ENCODE data around the gene ZNF462.
"Not testable (repeated sequence)": the region's sequence is repeated elsewhere in the genome, so short reads cannot be mapped to it uniquely, and the experiment has no call there.

The ZNF462 gene

GRCh38 chr9:106966481-106966880 is 103.5 kb downstream of the ZNF462 start:
- no peak for DNase-seq

GRCh38 chr9:106969696-106970095 is 106.7 kb downstream of the ZNF462 start:
- DNase-seq: no peak

- DNase-seq: no peak
Observed at GRCh38 chr9:106970219-106970975, 107.4 kb downstream of the ZNF462 start.

- no peak for DNase-seq
Observed at GRCh38 chr9:106970976-106971457, 108.1 kb downstream of the ZNF462 start.

GRCh38 chr9:106972082-106972481 is 109.1 kb downstream of the ZNF462 start:
- no peak for DNase-seq

GRCh38 chr9:106974341-106974740 is 111.4 kb downstream of the ZNF462 start:
- no peak for DNase-seq

GRCh38 chr9:106976772-106977171 is 113.8 kb downstream of the ZNF462 start:
- DNase-seq: no peak

- no peak for DNase-seq
Observed at GRCh38 chr9:106980551-106981101, 117.7 kb downstream of the ZNF462 start.

GRCh38 chr9:106981396-106982287 is 118.7 kb downstream of the ZNF462 start:
- DNase-seq: no peak

- DNase-seq: no peak
Observed at GRCh38 chr9:106982636-106983035, 119.7 kb downstream of the ZNF462 start.

- no peak for DNase-seq
Observed at GRCh38 chr9:106983346-106983745, 120.4 kb downstream of the ZNF462 start.

- DNase-seq: not testable (repeated sequence)
Observed at GRCh38 chr9:106989904-106990303, 126.9 kb downstream of the ZNF462 start.

GRCh38 chr9:106992186-106992585 is 129.2 kb downstream of the ZNF462 start:
- no peak for DNase-seq

GRCh38 chr9:106993603-106994002 is 130.6 kb downstream of the ZNF462 start:
- DNase-seq: no peak

GRCh38 chr9:106994463-106994862 is 131.5 kb downstream of the ZNF462 start:
- DNase-seq: no peak

- no peak for DNase-seq
Observed at GRCh38 chr9:107000218-107000617, 137.3 kb downstream of the ZNF462 start.

GRCh38 chr9:107005201-107005600 is 142.2 kb downstream of the ZNF462 start:
- DNase-seq: no peak

- no peak for DNase-seq
Observed at GRCh38 chr9:107007402-107007801, 144.4 kb downstream of the ZNF462 start.

- DNase-seq: no peak
Observed at GRCh38 chr9:107008011-107008410, 145.0 kb downstream of the ZNF462 start.

GRCh38 chr9:107008447-107008846 is 145.5 kb downstream of the ZNF462 start:
- DNase-seq: no peak

GRCh38 chr9:107016383-107016782 is 153.4 kb downstream of the ZNF462 start:
- no peak for DNase-seq

- DNase-seq: no peak
Observed at GRCh38 chr9:107018861-107019545, 156.0 kb downstream of the ZNF462 start.

GRCh38 chr9:107020040-107020530 is 157.1 kb downstream of the ZNF462 start:
- no peak for DNase-seq
